OCI-LY3 (cell line): ENCODE measurements around the gene GNG12.

ENCODE experiments used
- H2AFZ ChIP-seq: fragments of 200-600, 300-600 bp; shearing (Covaris generic); 2 replicates; pipeline ENCODE4 v1.6.0; 2014; ENCODE audit warnings: antibody characterized with exemption, low read depth, low read length
- H3K27ac ChIP-seq: fragments of 200-600, 300-600 bp; sonication (generic); 2 replicates; pipeline ENCODE4 v1.5.1; 2014; ENCODE audit warnings: mild to moderate bottlenecking, low read length, moderate library complexity, mixed read lengths
- H3K27me3 ChIP-seq: fragments of 200-600, 300-600 bp; sonication (generic); 2 replicates; pipeline ENCODE4 v1.6.1; 2014; ENCODE audit warnings: low read depth, low read length, mixed read lengths
- H3K36me3 ChIP-seq: fragments of 200-600, 300-600 bp; sonication (generic); replicated peaks from 2 replicates; pipeline ENCODE3; 2014; ENCODE audit warnings: low read depth, low read length, mixed read lengths
- H3K4me1 ChIP-seq: fragments of 300-600, 200-600 bp; sonication (generic); 2 replicates; pipeline ENCODE4 v1.6.1; 2014; ENCODE audit warnings: low read length, mixed read lengths
- H3K4me2 ChIP-seq: fragments of 200-600, 300-600 bp; sonication (generic); 2 replicates; pipeline ENCODE4 v1.6.1; 2014; ENCODE audit warnings: low read length, mixed read lengths
- H3K4me3 ChIP-seq: fragments of 300-600, 200-600 bp; sonication (generic); 2 replicates; pipeline ENCODE4 v1.5.1; 2014; ENCODE audit warnings: antibody characterized with exemption, mild to moderate bottlenecking, low read length, moderate library complexity
- H3K79me2 ChIP-seq: fragments of 300-600, 200-600 bp; shearing (Covaris generic); 2 replicates; pipeline ENCODE4 v1.6.1; 2014; ENCODE audit warnings: mild to moderate bottlenecking, low read length, mixed read lengths
- H3K9ac ChIP-seq: fragments of 300-600, 200-600 bp; shearing (Covaris generic); 2 replicates; pipeline ENCODE4 v1.6.0; 2014; ENCODE audit warnings: mild to moderate bottlenecking, low read length, moderate library complexity
- H3K9me3 ChIP-seq: fragments of 200-600, 300-600 bp; shearing (Covaris generic); 2 replicates; pipeline ENCODE4 v1.6.1; 2014; ENCODE audit warnings: low read length, mixed read lengths; ENCODE audit not compliant: insufficient read depth
- H4K20me1 ChIP-seq: fragments of 200-600, 300-600 bp; sonication (generic); 2 replicates; pipeline ENCODE4 v1.6.1; 2016; ENCODE audit warnings: low read length, mixed read lengths; ENCODE audit not compliant: insufficient read depth
- CTCF ChIP-seq: fragments of 200-600, 300-600 bp; sonication (generic); IDR thresholded peaks from 2 replicates; pipeline ENCODE4 v1.5.1; 2014; ENCODE audit warnings: antibody characterized with exemption, low read length, low read depth
- EZH2phosphoT487 ChIP-seq: fragments of 200-600 bp; shearing (Covaris generic); IDR thresholded peaks from 2 replicates; pipeline ENCODE4 v1.6.1; 2018; ENCODE audit warnings: antibody characterized with exemption, mixed run types, low read depth

Gene GNG12

GRCh38 chr1:67719329-67720196, 113.7 kb downstream of the GNG12 start:
- H3K36me3 ChIP-seq = no peaks in the 10 kb centered on the region
- H3K4me1 ChIP-seq = peaks cover 6% of the 10 kb centered on the region; the same call in 1 of the 2 replicates
- no peak overlapping the region for H3K4me2 ChIP-seq
- H3K9me3 ChIP-seq = no peaks in the 10 kb centered on the region
- no peak overlapping the region for H3K9ac ChIP-seq
- no peak overlapping the region for H3K4me3 ChIP-seq
- no peaks in the 10 kb centered on the region for H3K79me2 ChIP-seq
- H3K27ac ChIP-seq = no peak overlapping the region
- no peaks in the 10 kb centered on the region for H4K20me1 ChIP-seq
- no peaks in the 10 kb centered on the region for H3K27me3 ChIP-seq
- no peak overlapping the region for H2AFZ ChIP-seq
- no peak for TF ChIP-seq EZH2phosphoT487
- TF ChIP-seq CTCF = no peak

GRCh38 chr1:67717876-67718275, 115.4 kb downstream of the GNG12 start:
- Histone ChIP-seq H3K27me3 (no peaks in the 10 kb centered on the region), H4K20me1 (no peaks in the 10 kb centered on the region), H3K4me1 (no peaks in the 10 kb centered on the region), H3K4me3 (no peak overlapping the region), H2AFZ (no peak overlapping the region), H3K9me3 (no peaks in the 10 kb centered on the region), H3K36me3 (no peaks in the 10 kb centered on the region), H3K27ac (no peak overlapping the region), H3K79me2 (no peaks in the 10 kb centered on the region), H3K9ac (no peak overlapping the region), H3K4me2 (no peak overlapping the region)
- no peak for TF ChIP-seq EZH2phosphoT487
- no peak for TF ChIP-seq CTCF

GRCh38 chr1:67716800-67717199, 116.5 kb downstream of the GNG12 start:
- Histone ChIP-seq H4K20me1 (no peaks in the 10 kb centered on the region), H3K4me1 (no peaks in the 10 kb centered on the region), H3K36me3 (no peaks in the 10 kb centered on the region), H3K4me3 (no peak overlapping the region), H3K27me3 (no peaks in the 10 kb centered on the region), H3K4me2 (no peak overlapping the region), H2AFZ (no peak overlapping the region), H3K9me3 (no peaks in the 10 kb centered on the region), H3K9ac (no peak overlapping the region), H3K79me2 (no peaks in the 10 kb centered on the region), H3K27ac (no peak overlapping the region)
- TF ChIP-seq CTCF (no peak), EZH2phosphoT487 (no peak)

- Histone ChIP-seq H3K9me3 (no peaks in the 10 kb centered on the region), H2AFZ (no peak overlapping the region), H3K4me1 (no peaks in the 10 kb centered on the region), H3K9ac (no peak overlapping the region), H3K36me3 (no peaks in the 10 kb centered on the region), H3K27ac (no peak overlapping the region), H3K4me2 (no peak overlapping the region), H3K79me2 (no peaks in the 10 kb centered on the region), H3K4me3 (no peak overlapping the region), H4K20me1 (no peaks in the 10 kb centered on the region), H3K27me3 (no peaks in the 10 kb centered on the region)
- no peak for TF ChIP-seq CTCF
- no peak for TF ChIP-seq EZH2phosphoT487
Measured at GRCh38 chr1:67715819-67716218, 117.4 kb downstream of the GNG12 start.
